ENCODE measurements around the gene SERPIND1.

DNA sequence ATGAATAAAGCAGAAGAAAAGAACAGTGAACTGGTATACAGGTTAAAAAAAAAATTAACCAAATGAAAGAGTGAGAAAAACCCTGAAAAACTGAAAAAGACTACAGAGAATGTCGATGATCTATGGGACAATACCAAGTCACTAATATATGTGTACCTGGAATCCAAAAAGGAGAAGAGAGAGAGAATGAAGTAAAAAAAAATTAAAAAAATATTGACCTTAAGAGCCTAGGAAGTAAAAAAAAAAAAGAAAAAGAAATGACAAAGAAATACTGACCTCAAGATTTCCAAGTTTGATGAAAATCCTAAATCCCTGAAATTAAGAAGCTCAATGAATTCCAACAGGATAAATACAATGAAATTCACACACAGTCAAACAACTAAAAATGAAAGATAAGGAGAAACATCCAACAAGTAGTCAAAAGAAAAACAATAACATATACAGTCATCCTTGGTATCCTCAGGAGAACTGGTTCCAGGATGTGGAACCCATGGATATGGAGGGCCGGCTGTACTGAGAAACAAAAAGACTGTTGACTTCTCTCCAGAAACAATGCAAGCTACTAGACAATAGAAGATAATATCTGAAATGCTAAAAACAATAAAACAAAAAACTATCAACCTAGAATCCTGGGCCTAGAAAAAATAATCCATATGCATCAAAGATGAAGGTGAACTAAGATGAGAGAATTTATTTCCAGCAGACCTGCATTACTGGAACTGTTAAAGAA is 33.5 kb upstream of the SERPIND1 start:
- TF ChIP-seq, protein P1, sequence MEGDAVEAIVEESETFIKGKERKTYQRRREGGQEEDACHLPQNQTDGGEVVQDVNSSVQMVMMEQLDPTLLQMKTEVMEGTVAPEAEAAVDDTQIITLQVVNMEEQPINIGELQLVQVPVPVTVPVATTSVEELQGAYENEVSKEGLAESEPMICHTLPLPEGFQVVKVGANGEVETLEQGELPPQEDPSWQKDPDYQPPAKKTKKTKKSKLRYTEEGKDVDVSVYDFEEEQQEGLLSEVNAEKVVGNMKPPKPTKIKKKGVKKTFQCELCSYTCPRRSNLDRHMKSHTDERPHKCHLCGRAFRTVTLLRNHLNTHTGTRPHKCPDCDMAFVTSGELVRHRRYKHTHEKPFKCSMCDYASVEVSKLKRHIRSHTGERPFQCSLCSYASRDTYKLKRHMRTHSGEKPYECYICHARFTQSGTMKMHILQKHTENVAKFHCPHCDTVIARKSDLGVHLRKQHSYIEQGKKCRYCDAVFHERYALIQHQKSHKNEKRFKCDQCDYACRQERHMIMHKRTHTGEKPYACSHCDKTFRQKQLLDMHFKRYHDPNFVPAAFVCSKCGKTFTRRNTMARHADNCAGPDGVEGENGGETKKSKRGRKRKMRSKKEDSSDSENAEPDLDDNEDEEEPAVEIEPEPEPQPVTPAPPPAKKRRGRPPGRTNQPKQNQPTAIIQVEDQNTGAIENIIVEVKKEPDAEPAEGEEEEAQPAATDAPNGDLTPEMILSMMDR (IDR thresholded peaks at IDR 0.05) = no peak
- TF ChIP-seq POLR2A (IDR thresholded peaks at IDR 0.05) = no peak

Measured in esophagus squamous epithelium (tissue), 4 donors.